ENCODE data around the gene THSD4.

DNA sequence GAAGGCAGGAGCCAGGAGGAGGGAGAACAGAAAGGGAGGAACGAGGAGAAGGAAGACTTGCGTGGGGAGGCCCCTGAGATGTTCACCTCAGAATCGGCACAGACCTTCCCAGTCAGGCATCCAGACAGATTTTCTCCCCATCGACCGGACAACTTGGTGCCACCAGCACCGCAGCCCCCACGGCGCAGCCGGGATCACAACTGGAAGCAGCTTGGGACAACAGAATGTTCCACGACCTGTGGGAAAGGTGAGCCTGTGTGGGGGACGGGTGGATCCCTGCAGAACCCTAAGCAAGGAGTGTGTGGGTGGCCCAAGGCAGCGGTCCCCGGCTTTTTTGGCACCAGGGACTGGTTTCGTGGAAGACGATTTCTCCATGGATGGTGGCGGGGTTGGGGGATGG lies 622.5 kb downstream of the THSD4 start:
- TF ChIP-seq, protein P1, sequence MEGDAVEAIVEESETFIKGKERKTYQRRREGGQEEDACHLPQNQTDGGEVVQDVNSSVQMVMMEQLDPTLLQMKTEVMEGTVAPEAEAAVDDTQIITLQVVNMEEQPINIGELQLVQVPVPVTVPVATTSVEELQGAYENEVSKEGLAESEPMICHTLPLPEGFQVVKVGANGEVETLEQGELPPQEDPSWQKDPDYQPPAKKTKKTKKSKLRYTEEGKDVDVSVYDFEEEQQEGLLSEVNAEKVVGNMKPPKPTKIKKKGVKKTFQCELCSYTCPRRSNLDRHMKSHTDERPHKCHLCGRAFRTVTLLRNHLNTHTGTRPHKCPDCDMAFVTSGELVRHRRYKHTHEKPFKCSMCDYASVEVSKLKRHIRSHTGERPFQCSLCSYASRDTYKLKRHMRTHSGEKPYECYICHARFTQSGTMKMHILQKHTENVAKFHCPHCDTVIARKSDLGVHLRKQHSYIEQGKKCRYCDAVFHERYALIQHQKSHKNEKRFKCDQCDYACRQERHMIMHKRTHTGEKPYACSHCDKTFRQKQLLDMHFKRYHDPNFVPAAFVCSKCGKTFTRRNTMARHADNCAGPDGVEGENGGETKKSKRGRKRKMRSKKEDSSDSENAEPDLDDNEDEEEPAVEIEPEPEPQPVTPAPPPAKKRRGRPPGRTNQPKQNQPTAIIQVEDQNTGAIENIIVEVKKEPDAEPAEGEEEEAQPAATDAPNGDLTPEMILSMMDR (conservative IDR thresholded peaks at IDR 0.05) = no peak
- TF ChIP-seq ZFX (IDR thresholded peaks at IDR 0.05) = no peak

All from C4-2B (cell line).